ENCODE results near the gene POLR3E.

The POLR3E gene

GRCh38 chr16:22368200-22368826, 71.1 kb downstream of the POLR3E start:
- peak; percentile 45 for DNase-seq

- peak; percentile 10 for DNase-seq
Observed at GRCh38 chr16:22369221-22369811, 72.1 kb downstream of the POLR3E start.

- no peak for DNase-seq
Observed at GRCh38 chr16:22370038-22370820, 73.0 kb downstream of the POLR3E start.

GRCh38 chr16:22372882-22373661, 75.9 kb downstream of the POLR3E start:
- no peak for DNase-seq

- peak; percentile 65 for DNase-seq
Observed at GRCh38 chr16:22373662-22374310, 76.6 kb downstream of the POLR3E start.

- DNase-seq: peak; percentile 99
Observed at GRCh38 chr16:22374311-22375116, 77.3 kb downstream of the POLR3E start, which contains the start of gene CDR2. TSS of gene CDR2 (minus strand) at chr16:22374619. CDS start at chr16:22374309, 310 bp downstream.

GRCh38 chr16:22375117-22375962, 78.1 kb downstream of the POLR3E start:
- DNase-seq: peak; percentile 40

GRCh38 chr16:22375963-22376640, 78.9 kb downstream of the POLR3E start:
- no peak for DNase-seq

GRCh38 chr16:22379656-22380055, 82.4 kb downstream of the POLR3E start:
- no peak for DNase-seq

GRCh38 chr16:22380529-22380928, 83.3 kb downstream of the POLR3E start:
- DNase-seq: no peak

GRCh38 chr16:22381392-22381791, 84.2 kb downstream of the POLR3E start:
- DNase-seq: no peak

GRCh38 chr16:22383827-22384226, 86.6 kb downstream of the POLR3E start:
- no peak for DNase-seq

Data from NCI-H146 (cell line).